Measurements from ENCODE around the gene IQSEC3. TPM values are rescaled to one million over a fixed set of nuclear protein-coding genes. Genes with fewer than 3 reads are reported as not detected.

IQSEC3 gene
- total RNA-seq, 1 experiment from 2014 or later = not detected

- H3K27me3 ChIP-seq (ENCODE audit: control insufficient read depth, insufficient read depth, low read length) = no peaks in the 10 kb centered on the region
- no peaks in the 10 kb centered on the region for H3K9me3 ChIP-seq (ENCODE audit: control insufficient read depth, insufficient read depth, low read depth, low read length)
- POLR2A ChIA-PET = no interaction called here
- DNase-seq (ENCODE audit: low read depth, low spot score) (no peak), ATAC-seq (no peak)
- no peak overlapping the region for H3K27ac ChIP-seq (ENCODE audit: low read length)
- BruUV-seq (replicated peaks) = no TSS peak
- CTCF ChIA-PET = no interaction called here
- in situ Hi-C loops (cut with HindIII; ENCODE audit: low pct_unique_long_range_greater_than_20kb, low sequenced_read_pairs) = no loop called here
- TF ChIP-seq TCF7L2 (IDR thresholded peaks at IDR 0.05; ENCODE audit: low read depth, low read length) (no peak), SIN3A (IDR thresholded peaks at IDR 0.05; ENCODE audit: borderline replicate concordance, insufficient read depth, low read depth, low read length) (no peak), CTCF (IDR thresholded peaks at IDR 0.05) (no peak), POLR2AphosphoS5 (IDR thresholded peaks at IDR 0.05; ENCODE audit: low read depth, low read length) (no peak), REST (IDR thresholded peaks at IDR 0.05; ENCODE audit: insufficient read depth in 1 of 2, low read depth in 2 of 2, low read length in 1 of 2) (no peak)
- H3K36me3 ChIP-seq (ENCODE audit: control insufficient read depth, insufficient read depth, low read length) = no peaks in the 10 kb centered on the region
- no peaks in the 10 kb centered on the region for H3K4me1 ChIP-seq (ENCODE audit: control insufficient read depth, insufficient read depth, low read length)
- intact Hi-C loops (cut with micrococcal nuclease; ENCODE audit: unreplicated experiment) = no loop called here
- H3K4me3 ChIP-seq (ENCODE audit: low read depth in 2 of 2, low read length in 2 of 2) = no peak overlapping the region
Observed at GRCh38 chr12:223841-224240, 157.3 kb downstream of the IQSEC3 start.

- no peaks in the 10 kb centered on the region for H3K4me1 ChIP-seq (ENCODE audit: control insufficient read depth, insufficient read depth, low read length)
- no peak overlapping the region for H3K4me3 ChIP-seq (ENCODE audit: low read depth in 2 of 2, low read length in 2 of 2)
- BruUV-seq (replicated peaks) = no TSS peak
- POLR2A ChIA-PET = no interaction called here
- intact Hi-C loops (cut with micrococcal nuclease; ENCODE audit: unreplicated experiment) = no loop called here
- DNase-seq (ENCODE audit: low read depth, low spot score) (no peak), ATAC-seq (no peak)
- no peaks in the 10 kb centered on the region for H3K27me3 ChIP-seq (ENCODE audit: control insufficient read depth, insufficient read depth, low read length)
- H3K27ac ChIP-seq (ENCODE audit: low read length) = no peak overlapping the region
- in situ Hi-C loops (cut with HindIII; ENCODE audit: low pct_unique_long_range_greater_than_20kb, low sequenced_read_pairs) = no loop called here
- CTCF ChIA-PET = no interaction called here
- no peaks in the 10 kb centered on the region for H3K9me3 ChIP-seq (ENCODE audit: control insufficient read depth, insufficient read depth, low read depth, low read length)
- no peak for TF ChIP-seq REST (IDR thresholded peaks at IDR 0.05; ENCODE audit: insufficient read depth in 1 of 2, low read depth in 2 of 2, low read length in 1 of 2)
- TF ChIP-seq POLR2AphosphoS5 (IDR thresholded peaks at IDR 0.05; ENCODE audit: low read depth, low read length) = no peak
- TF ChIP-seq SIN3A (IDR thresholded peaks at IDR 0.05; ENCODE audit: borderline replicate concordance, insufficient read depth, low read depth, low read length) = no peak
- no peaks in the 10 kb centered on the region for H3K36me3 ChIP-seq (ENCODE audit: control insufficient read depth, insufficient read depth, low read length)
Observed at GRCh38 chr12:224330-224729, 157.8 kb downstream of the IQSEC3 start.
